Stimulated activated CD4-positive, alpha-beta T cell treated with anti-CD3 and anti-CD28 coated beads, Interleukin-4, amount 100 ng/mL, for 48 hours (primary cell): ENCODE results near the gene ITCH.
"Not testable (repeated sequence)": the region's sequence is repeated elsewhere in the genome, so short reads cannot be mapped to it uniquely, and the experiment has no call there.

ENCODE experiments used
- DNase-seq, 2 donors: peaks; one replicate each; pipeline ENCODE4 v3.0.0-alpha.2; 2020; ENCODE audit warnings: low read depth in 2 of 2

Gene ITCH

DNA sequence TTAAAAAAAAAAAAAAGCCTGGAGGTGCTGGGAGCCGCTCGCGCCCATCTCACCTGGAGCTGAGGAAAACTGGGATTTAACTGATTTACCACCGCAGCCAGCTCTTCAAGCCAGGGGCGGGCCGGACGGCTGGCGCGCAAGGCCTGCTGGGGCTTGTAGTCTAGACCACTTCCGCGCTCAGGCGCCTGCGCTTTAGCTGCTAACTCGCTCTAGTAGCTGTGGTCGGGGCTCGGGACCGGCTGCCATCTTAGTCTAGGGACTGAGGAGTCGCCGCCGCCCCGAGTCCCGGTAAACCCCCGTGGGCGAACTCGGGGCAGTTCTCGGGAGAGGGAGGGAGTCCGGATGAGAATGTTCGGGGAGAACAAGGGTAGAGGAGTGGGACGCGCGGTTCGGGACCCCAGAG is at the start of gene ITCH:
ITCH (plus strand) TSS at position 212 of the 403 bp plus-strand sequence. CDS start 30,539 bp downstream, outside the sequence.
- peak; percentile 88 to 91 for DNase-seq

DNA sequence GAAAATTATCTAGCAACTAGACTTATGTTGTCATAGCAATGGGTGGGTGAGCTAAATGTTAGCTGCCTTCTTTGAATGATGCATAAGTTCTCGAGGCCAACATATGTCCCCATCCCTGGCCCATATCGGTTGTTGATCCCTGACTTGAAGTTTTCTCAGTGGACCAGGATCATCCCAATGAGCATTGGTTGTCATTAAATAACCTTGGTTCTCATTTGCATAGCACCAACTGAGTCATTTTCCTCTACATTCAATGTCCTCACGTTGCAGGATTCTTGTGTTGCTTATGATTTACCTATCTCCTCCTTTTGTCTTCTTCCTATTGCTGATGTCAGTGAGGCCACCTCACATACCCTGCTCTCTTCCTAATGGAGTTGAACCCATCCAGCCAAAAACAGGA is 47.8 kb upstream of the ITCH start:
- no peak for DNase-seq

GRCh38 chr20:34316196-34316814 is 46.8 kb upstream of the ITCH start:
- no peak for DNase-seq

- DNase-seq = no peak
These were observed 44.2 kb upstream of the ITCH start for GRCh38 chr20:34318609-34319443.

- DNase-seq = no peak
These were observed 42.2 kb upstream of the ITCH start for GRCh38 chr20:34320861-34321260.

- no peak for DNase-seq
These were observed 40.6 kb upstream of the ITCH start for GRCh38 chr20:34322267-34323105.

DNA sequence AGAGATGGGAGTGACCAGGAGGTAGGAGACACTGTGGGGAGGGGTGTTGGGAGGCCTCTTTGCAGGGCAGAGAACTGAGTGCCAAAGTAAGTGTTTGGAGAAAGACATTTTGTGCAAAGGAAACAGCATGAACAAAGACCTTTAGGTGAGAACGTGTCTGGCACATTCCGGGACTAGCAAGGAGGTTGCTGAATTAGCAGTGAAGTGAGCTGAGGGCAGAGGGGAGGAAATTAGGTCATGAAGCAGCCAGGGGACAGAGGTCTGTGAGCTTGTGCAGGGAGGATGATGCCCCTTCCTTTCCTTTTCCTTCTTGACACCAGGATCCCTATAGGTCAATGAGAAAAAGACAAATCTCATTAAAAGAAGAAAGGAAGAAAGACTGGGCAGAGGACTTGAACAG is 38.5 kb upstream of the ITCH start:
- no peak for DNase-seq

DNA sequence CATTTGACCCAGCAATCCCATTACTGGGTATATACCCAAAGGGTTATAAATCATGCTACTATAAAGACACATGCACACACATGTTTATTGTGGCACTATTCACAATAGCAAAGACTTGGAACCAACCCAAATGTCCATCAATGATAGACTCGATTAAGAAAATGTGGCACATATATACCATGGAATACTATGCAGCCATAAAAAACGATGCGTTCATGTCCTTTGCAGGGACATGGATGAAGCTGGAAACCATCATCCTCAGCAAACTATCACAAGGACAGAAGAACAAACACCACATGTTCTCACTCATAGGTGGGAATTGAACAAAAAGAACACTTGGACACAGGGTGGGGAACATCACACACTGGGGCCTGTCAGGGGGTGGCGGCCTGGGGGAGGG is 34.9 kb upstream of the ITCH start:
- not testable (repeated sequence) for DNase-seq

GRCh38 chr20:34328928-34329677 is 34.0 kb upstream of the ITCH start:
- no peak for DNase-seq

DNA sequence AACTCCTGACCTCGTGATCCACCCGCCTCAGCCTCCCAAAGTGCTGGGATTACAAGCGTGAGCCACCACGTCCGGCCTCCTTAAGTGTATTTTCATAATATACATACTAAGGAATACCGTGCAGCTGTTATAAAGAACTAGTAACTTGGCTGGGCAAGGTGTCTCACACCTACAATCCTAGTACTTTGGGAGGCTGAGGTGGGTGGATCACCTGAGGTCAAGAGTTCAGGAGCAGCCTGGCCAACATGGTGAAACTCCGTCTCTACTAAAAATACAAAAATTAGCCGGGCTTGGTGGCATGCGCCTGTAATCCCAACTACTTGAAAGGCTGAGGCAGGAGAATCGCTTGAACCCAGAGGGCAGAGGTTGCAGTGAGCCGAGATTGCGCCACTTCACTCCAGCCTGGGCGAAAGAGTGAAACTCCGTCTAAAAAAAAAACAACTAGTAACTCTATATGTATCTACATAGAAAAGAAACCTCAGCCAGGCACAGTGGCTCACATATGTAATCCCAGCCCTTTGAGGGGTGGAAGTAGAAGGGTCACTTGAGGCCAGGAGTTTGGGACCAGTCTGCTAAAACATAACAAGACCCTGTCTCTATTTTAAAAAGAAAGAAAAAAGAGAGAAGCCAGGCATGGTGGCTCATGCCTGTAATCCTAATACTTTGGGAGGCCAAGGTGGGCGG is 32.1 kb upstream of the ITCH start:
- not testable (repeated sequence) for DNase-seq

GRCh38 chr20:34331838-34332237 is 31.2 kb upstream of the ITCH start:
- DNase-seq = no peak

DNA sequence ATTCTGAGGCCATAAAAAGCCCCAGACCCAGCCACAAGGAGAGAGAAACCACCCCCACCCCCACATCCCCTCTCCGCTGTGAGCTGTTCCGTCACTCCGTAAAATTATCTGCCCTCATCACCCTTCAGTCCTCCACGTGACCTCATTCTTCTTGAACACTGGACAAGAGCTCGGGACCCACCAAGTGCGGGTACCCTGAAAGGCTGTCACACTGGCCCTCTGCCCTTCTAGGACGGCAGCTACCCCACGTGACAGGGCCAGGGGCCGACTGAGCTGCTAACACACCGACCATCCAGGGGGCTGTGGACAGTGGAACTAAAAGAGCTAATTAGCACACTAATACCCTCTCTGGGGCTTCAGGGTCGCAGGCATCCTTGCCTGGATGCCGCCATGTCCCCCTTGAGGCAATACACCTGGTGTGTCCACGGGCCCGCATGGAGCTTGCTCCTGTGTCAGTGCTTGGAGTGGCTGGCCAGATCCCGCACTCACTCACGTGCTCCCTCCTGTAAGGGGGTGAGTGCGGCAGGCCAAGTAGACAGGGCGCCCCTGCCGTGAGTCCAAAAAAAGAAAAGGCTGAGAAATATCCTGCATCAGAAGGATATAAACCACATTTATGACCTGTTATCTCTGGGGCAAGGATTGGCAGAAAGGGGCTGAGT is 30.7 kb upstream of the ITCH start:
- DNase-seq = no peak

DNA sequence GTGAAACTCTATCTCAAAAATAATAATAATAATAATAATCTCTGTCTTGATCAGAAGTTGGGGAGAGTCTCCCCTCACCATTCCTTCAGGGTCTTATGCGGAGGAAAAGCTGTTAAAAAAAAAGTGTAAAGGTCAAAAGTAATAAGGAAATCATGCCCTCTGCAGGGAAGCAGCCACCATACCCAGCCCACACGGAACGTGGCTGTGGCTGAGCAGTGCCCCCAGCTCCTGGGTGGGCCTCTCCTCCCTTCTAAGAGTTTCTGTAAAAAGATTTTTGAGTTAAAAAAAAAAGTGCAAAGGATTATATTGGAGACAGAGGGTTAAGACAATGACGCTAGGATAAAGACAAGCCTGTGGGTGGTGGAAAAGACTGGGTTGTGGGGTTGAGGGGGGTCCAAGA is 29.3 kb upstream of the ITCH start:
- no peak for DNase-seq

- DNase-seq = no peak
These were observed 28.2 kb upstream of the ITCH start for GRCh38 chr20:34334654-34335407.

GRCh38 chr20:34337544-34337943 is 25.5 kb upstream of the ITCH start:
- DNase-seq = no peak

DNA sequence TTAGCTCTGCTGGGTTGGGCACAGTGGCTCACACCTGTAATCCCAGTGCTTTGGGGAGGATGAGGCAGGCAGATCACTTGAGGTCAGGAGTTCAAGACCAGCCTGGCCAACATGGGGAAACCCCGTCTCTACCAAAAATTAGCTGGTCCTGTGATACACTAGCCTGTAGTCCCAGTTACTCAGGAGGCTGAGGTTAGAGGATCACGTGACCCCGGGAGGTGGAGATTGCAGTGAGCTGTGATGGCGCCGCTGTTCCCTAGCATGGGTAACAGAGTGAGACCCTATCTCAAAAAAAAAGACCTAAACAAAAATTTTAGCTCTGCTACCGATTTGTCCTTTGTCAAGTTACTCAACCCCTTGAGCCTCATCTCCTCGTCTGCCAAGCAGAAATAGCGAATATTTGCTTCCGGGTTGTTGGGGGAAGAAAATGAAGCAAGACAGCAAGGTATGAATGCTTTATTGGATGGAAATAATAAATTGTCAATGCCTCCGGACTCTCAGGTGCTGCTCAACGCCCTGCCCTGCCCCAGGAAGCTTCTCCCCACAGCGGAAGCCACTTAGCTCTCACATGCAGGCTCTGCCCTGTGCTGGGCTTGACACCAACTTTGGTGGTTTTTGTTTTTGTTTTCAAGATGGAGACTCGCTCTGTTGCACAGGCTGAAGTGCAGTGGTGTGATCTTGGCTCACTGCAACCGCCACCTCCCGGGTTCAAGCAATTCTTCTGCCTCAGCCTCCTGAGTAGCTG is 24.9 kb upstream of the ITCH start:
- DNase-seq = no peak

- DNase-seq = not testable (repeated sequence)
These were observed 22.3 kb upstream of the ITCH start for GRCh38 chr20:34340726-34341125.

- not testable (repeated sequence) for DNase-seq
These were observed 21.9 kb upstream of the ITCH start for GRCh38 chr20:34341199-34341598.
